NCI-H1105 treated with DMSO at 0.1 percent for 48 hours (cell line): ENCODE data around the gene KCNAB1.
"Not testable (repeated sequence)": the region's sequence is repeated elsewhere in the genome, so short reads cannot be mapped to it uniquely, and the experiment has no call there.

ENCODE experiments used
- DNase-seq: peaks from one replicate; lab custom pipeline; 2025; lab: John Stamatoyannopoulos, UW

Gene KCNAB1

GRCh38 chr3:156120528-156121251 is at the start of gene KCNAB1:
TSS of gene KCNAB1 (plus strand) at chr3:156120578.
- DNase-seq = peak; percentile 14

DNA sequence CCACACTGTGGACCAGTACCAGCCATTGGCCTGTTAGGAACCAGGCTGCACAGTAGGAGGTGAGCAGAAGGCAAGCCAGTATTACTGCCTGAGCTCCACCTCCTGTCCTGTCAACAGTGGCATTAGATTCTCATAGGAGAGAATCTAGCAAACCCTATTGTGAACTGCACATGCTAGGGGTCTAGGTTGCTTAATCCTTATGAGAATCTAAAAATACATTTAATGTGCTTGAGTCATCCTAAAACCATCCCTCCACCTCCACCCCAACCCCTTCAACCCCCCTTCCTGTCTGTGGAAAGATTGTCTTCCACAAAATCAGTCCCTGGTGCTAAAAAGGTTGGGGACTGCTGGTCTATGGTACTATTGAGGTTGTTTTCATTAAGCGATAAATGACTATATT is 49.3 kb upstream of the KCNAB1 start:
- no peak for DNase-seq

GRCh38 chr3:156072950-156073657 is 47.3 kb upstream of the KCNAB1 start:
- DNase-seq = not testable (repeated sequence)

DNA sequence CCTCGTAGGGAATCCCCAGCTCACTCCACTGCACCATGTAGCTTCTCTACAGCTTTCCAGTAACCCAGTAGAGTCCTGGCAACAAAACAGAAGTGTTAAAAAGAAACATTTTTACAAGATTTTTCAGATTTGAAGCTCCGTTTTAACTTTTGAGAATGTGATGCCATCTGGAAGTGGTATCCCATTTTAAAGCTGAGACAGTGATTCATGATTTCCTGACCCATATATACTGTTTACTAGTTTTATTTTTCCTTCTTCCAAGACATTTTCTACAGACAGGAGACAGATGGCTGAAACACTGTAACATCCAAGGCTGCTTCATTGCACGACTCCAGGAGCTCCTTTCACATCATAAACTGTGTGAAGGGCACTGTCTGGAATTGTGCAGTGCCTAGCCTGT is 30.3 kb upstream of the KCNAB1 start:
- no peak for DNase-seq

DNA sequence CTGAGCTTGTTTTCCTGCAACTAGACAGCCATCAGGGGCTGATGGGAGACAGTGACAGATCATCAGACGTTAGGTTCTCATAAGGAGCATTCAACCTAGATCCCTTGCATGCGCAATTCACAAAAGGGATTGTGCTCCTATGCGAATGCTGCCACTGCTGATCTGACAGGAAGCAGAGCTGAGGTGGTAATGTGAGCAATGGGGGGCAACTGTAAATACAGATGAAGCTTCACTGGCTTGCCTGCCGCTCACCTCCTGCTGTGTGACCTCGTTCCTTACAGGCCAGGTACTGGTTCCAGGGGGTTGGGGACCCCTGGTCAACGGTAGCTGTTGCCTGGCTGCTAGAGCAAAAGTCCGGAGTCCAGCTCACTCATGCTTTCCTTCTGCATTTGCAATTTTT is 26.4 kb upstream of the KCNAB1 start:
- no peak for DNase-seq

GRCh38 chr3:156094391-156094790 is 26.0 kb upstream of the KCNAB1 start:
- DNase-seq = no peak

DNA sequence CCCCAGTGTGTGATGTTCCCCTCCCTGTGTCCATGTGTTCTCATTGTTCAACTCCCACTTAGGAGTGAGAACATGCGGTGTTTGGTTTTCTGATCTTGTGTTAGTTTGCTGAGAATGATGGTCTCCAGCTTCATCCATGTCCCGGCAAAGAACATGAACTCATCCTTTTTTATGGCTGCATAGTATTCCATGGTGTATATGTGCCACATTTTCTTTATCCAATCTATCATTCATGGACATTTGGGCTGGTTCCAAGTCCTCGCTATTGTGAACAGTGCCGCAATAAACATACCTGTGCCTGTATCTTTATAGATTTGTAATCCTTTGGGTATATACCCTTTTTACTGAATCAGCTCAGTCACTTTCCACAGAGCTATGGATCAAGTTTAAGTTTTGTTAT is 24.7 kb upstream of the KCNAB1 start:
- not testable (repeated sequence) for DNase-seq

DNA sequence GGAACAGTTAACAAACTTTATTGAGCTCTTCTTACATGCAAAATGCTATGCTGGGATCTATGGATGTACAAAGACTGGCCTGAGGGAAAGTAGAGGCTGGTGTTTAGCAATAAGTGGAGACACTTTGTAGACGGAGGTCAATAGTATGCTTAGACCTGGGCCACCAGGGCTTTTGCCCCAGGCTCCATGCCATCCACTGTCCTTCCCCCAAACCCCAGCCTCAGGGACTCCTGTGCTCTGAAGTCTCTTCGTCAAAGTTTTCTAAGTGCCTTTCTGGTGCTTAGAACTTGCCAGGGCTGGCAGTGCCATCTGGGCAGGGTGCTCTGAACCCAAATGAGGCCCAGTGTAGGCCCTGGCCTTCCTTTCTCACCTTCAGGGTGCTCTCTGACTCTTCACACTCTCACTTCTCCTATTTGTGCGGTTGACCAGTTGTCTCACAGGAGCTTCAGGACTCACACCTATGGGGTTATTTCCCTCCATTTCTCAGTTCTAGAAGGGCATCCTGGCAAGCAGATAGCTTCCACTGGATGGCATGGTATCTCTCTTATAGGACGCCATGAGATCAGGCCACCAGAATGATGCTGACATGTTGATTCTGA is 21.8 kb upstream of the KCNAB1 start:
- DNase-seq = no peak

DNA sequence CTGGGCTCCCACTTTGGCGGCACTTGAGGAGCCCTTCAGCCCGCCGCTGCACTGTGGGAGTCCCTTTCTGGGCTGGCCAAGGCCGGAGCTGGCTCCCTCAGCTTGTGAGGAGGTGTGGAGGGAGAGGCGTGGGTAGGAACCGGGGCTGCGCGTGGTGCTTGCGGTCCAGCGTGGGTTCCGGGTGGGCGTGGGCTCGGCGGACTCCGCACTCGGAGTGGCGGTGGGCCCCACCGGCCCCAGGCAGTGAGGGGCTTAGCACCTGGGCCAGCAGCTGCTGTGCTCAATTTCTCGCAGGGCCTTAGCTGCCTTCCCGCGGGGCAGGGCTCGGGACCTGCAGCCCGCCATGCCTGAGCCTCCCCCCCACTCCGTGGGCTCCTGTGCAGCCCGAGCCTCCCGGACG is 21.0 kb upstream of the KCNAB1 start:
- not testable (repeated sequence) for DNase-seq

GRCh38 chr3:156099984-156100383 is 20.4 kb upstream of the KCNAB1 start:
- not testable (repeated sequence) for DNase-seq

GRCh38 chr3:156102267-156102931 is 18.0 kb upstream of the KCNAB1 start:
- no peak for DNase-seq

GRCh38 chr3:156106721-156107373 is 13.5 kb upstream of the KCNAB1 start:
- no peak for DNase-seq

DNA sequence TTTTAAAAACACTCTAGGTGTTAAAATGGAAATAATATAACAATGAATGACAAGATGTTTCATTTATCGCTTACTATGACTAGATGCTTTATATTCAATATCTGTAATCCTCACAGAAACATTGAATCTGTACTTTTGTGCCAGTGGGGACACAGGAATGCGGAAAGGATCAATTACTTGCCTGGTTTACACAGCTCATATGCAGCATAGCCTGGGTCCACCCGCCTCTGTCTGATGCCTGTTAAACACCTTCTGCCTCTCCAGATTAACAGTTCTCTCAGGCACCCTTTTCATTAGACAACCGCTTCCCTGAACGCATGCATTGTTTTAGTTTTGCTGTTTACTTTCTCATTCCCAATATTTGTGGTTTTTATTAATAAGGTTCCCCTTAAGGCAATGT is 12.9 kb upstream of the KCNAB1 start:
- DNase-seq = no peak

DNA sequence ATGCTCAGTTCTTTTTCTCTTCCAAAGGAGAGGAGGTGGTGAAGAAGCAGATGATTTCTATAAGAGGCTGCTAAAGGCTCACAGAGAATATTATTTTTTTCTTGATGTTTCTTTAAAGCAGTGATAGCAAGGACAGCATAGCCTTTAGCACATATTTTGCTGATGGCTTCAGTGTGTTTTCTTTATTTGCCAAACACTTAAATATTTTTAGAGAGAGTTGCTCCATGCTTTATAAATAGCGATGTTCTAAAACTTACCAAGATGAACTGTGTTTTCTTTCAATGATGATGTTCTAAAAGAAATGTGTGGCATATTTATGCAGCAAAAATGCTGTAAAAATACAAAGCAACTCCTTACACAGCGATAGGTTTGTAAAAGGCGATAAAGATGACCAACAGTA is 11.8 kb upstream of the KCNAB1 start:
- no peak for DNase-seq

- no peak for DNase-seq
Observed at GRCh38 chr3:156109989-156110388, 10.4 kb upstream of the KCNAB1 start.

GRCh38 chr3:156126467-156126866 is 6.1 kb downstream of the KCNAB1 start:
- no peak for DNase-seq

DNA sequence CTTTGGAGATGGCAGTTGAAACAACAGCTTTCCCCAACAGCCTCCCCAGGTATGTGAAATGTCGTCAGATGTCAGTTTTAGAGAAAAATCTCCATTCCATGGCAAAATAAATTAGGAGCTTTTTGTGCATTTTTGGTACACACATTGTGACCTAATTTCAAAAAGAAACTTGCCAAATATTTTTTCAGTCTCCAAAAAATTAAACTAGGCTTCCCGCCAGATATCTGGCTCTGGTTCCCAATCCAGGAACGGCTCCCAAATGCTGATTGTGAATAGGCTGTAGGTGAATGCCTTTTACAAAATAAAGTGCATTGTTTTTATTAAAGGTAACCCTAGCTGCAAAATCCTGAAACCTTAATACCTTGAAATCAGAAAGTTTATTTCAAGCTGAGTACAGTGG is 10.9 kb downstream of the KCNAB1 start:
- DNase-seq = no peak

GRCh38 chr3:156131799-156132198 is 11.4 kb downstream of the KCNAB1 start:
- DNase-seq = no peak

- DNase-seq = no peak
Observed at GRCh38 chr3:156132313-156132712, 11.9 kb downstream of the KCNAB1 start.

DNA sequence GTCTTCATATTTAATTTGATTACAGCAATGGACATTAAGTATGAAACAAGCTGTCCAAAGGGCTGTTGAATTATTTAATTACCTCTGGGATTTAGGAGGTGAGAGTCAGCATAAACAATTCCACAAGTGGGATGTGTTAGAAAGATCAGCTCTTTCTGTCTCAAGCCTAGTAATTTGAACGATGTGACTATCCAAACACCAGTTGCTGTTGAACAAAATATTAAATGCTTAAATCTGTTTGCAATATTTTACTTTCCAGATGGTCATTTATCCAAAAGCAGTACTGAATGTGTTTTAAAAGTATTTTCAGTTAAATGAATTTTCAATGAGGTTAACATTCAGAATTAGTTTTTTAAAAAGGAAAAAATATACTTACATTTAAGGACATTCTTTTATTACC is 12.7 kb downstream of the KCNAB1 start:
- DNase-seq = no peak

GRCh38 chr3:156135921-156136638 is 15.7 kb downstream of the KCNAB1 start:
- DNase-seq = no peak

- not testable (repeated sequence) for DNase-seq
Observed at GRCh38 chr3:156137397-156137796, 17.0 kb downstream of the KCNAB1 start.
